BJ (cell line): ENCODE measurements around the gene FHL1. TPM values are rescaled to one million over a fixed set of nuclear protein-coding genes. Genes with fewer than 3 reads are reported as not detected.

Source experiments
- CTCF ChIA-PET: fragments of 350-600 bp; formaldehyde crosslinking; extraction: SDS; loops from one replicate; lab custom pipeline; 2021; ENCODE audit warnings: antibody characterized with exemption, inconsistent platforms; lab: Yijun Ruan, JAX
- POLR2A ChIA-PET: fragments of 300-600 bp; sonication (Branson Sonifier 250); formaldehyde crosslinking; extraction: SDS; loops from one replicate; lab custom pipeline; 2021; ENCODE audit warnings: antibody characterized with exemption; lab: Charles Lee
- DNase-seq: peaks from one replicate; pipeline ENCODE4 v3.0.0-alpha.2; 2011; ENCODE audit warnings: low read depth
- H3K27me3 ChIP-seq: 2 replicates; pipeline ENCODE4 v1.6.0; 2011; ENCODE audit warnings: low read length; ENCODE audit not compliant: control insufficient read depth, insufficient read depth
- H3K36me3 ChIP-seq: 2 replicates; pipeline ENCODE4 v1.5.1; 2011; ENCODE audit warnings: low read length; ENCODE audit not compliant: control insufficient read depth, insufficient read depth
- H3K4me3 ChIP-seq: 2 replicates; pipeline ENCODE4 v1.5.1; 2011; ENCODE audit warnings: low read depth, mild to moderate bottlenecking, control low read depth, low read length
- CTCF ChIP-seq: IDR thresholded peaks from 2 replicates; pipeline ENCODE4 v1.5.1; 2011; ENCODE audit warnings: low read depth, mild to moderate bottlenecking, control low read depth, inconsistent platforms, low read length, moderate library complexity; ENCODE audit not compliant: insufficient read depth
- polyA plus RNA-seq: library from polyadenylated mRNA; depleted of rRNA; stranded (reverse); fragments of >200 nt; gene quantifications from 2 replicates; pipeline ENCODE4 v1.2.3, GENCODE V29; 2011

FHL1 gene
- polyA plus RNA-seq, 1 experiment, result 1,251 TPM

GRCh38 chrX:136183917-136184316 is 36.6 kb downstream of the FHL1 start:
- Histone ChIP-seq H3K36me3 (no peaks in the 10 kb centered on the region), H3K4me3 (no peak overlapping the region), H3K27me3 (no peaks in the 10 kb centered on the region)
- CTCF ChIA-PET, result interaction anchor here (1.5 kb wide), 1 partner anchor 199 kb away, joined by 3 read pairs; the partner anchor contains the start of gene SLC9A6
- DNase-seq, result no peak
- TF ChIP-seq CTCF, result no peak
- POLR2A ChIA-PET, result no interaction called here

- Histone ChIP-seq H3K27me3 (no peaks in the 10 kb centered on the region), H3K4me3 (no peak overlapping the region), H3K36me3 (no peaks in the 10 kb centered on the region)
- no peak for TF ChIP-seq CTCF
- no peak for DNase-seq
- ChIA-PET CTCF (interaction anchor here (1.3 kb wide), 1 partner anchor 17 kb away, joined by 4 read pairs; no protein-coding TSS in a partner anchor), POLR2A (interaction anchor here (0.9 to 1.0 kb wide), 2 partner anchors 9 to 11 kb away, joined by 3 to 5 read pairs; no protein-coding TSS in a partner anchor)
Observed at GRCh38 chrX:136185401-136186022, 38.2 kb downstream of the FHL1 start.

- no peak for TF ChIP-seq CTCF
- H3K36me3 ChIP-seq, result no peaks in the 10 kb centered on the region
- no peak for DNase-seq
- no peaks in the 10 kb centered on the region for H3K27me3 ChIP-seq
- H3K4me3 ChIP-seq, result no peak overlapping the region
- ChIA-PET POLR2A (interaction anchor here (0.9 kb wide), 1 partner anchor 11 kb away, joined by 3 read pairs; no protein-coding TSS in a partner anchor), CTCF (interaction anchor here (1.3 kb wide), 1 partner anchor 16 kb away, joined by 4 read pairs; no protein-coding TSS in a partner anchor)
Observed at GRCh38 chrX:136186023-136186413, 38.7 kb downstream of the FHL1 start.

GRCh38 chrX:136189222-136189621 is 41.9 kb downstream of the FHL1 start:
- H3K4me3 ChIP-seq, result no peak overlapping the region
- DNase-seq, result no peak
- H3K27me3 ChIP-seq, result no peaks in the 10 kb centered on the region
- H3K36me3 ChIP-seq, result no peaks in the 10 kb centered on the region
- TF ChIP-seq CTCF, result no peak
- ChIA-PET CTCF (no interaction called here), POLR2A (no interaction called here)

- TF ChIP-seq CTCF, result no peak
- Histone ChIP-seq H3K27me3 (no peaks in the 10 kb centered on the region), H3K36me3 (no peaks in the 10 kb centered on the region), H3K4me3 (no peak overlapping the region)
- DNase-seq, result no peak
- ChIA-PET POLR2A (no interaction called here), CTCF (no interaction called here)
Observed at GRCh38 chrX:136190038-136190713, 42.8 kb downstream of the FHL1 start.
